WTC11 (cell line): ENCODE measurements around the gene RIMKLB.

ENCODE experiments used
- CTCF ChIP-seq: fragments of 200-600 bp; IDR thresholded peaks from 2 replicates; pipeline ENCODE4 v1.8.0; 2022; ENCODE audit warnings: antibody characterized with exemption
- ELF4 ChIP-seq: sonication (generic); formaldehyde crosslinking; IDR thresholded peaks from 2 replicates; pipeline ENCODE4 v1.8.1; 2022; ENCODE audit warnings: low read depth, mild to moderate bottlenecking, moderate library complexity, missing genetic modification reagents
- TEAD1 ChIP-seq: sonication (generic); formaldehyde crosslinking; IDR thresholded peaks from 2 replicates; pipeline ENCODE4 v1.8.0; 2022; ENCODE audit warnings: mild to moderate bottlenecking, missing genetic modification reagents
- ZNF121 ChIP-seq: sonication (generic); formaldehyde crosslinking; IDR thresholded peaks from 2 replicates; pipeline ENCODE4 v1.8.0; 2023; ENCODE audit warnings: missing genetic modification reagents

GRCh38 chr12:8785499-8785898, 87.7 kb downstream of the RIMKLB start:
- TF ChIP-seq ZNF121 (no peak), TEAD1 (no peak), ELF4 (no peak), CTCF (no peak)
